Fibroblast of pulmonary artery (primary cell): Measurements from ENCODE around the gene SAMD1.

Experiments
- DNase-seq: peaks from one replicate; pipeline ENCODE4 v3.0.0-alpha.2; 2010; ENCODE audit warnings: low read depth
- H3K4me3 ChIP-seq: replicated peaks from 2 replicates; pipeline ENCODE4 v1.5.1; 2011; ENCODE audit warnings: low read depth, mild to moderate bottlenecking, control low read depth, low read length, moderate library complexity
- TF ChIP-seq, protein P1 (sequence below): IDR thresholded peaks from 2 replicates; pipeline ENCODE4 v1.5.1; 2011; ENCODE audit warnings: mild to moderate bottlenecking, control low read depth, low read length, inconsistent platforms; ENCODE audit errors: missing control alignments

SAMD1 gene

DNA sequence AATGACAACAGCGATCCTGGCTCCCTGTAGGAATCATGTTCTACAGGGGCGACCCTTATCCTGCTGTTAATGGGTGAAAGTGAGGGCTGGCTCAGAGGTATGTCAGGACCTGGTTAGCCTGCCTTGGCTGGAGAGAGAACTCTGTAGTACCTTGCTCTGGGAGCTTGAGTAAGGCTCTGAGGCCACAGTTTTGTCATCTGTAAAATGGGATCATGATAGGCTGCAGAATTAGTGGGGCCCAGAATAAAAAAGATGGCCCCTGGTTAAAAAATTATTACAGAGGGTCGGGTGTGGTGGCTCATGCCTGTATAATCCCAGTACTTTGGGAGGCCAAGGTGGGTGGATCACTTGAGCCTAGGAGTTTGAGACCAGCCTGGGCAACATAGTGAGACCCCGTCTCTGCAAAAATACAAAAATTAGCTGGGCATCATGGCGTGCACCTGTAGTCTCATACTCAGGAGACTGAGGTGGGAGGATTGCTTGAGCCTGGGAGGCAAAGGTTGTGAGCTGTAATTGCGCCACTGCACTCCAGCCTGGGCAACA is 10.5 kb upstream of the SAMD1 start:
- H3K4me3 ChIP-seq, result no peak overlapping the region
- TF ChIP-seq, protein P1, sequence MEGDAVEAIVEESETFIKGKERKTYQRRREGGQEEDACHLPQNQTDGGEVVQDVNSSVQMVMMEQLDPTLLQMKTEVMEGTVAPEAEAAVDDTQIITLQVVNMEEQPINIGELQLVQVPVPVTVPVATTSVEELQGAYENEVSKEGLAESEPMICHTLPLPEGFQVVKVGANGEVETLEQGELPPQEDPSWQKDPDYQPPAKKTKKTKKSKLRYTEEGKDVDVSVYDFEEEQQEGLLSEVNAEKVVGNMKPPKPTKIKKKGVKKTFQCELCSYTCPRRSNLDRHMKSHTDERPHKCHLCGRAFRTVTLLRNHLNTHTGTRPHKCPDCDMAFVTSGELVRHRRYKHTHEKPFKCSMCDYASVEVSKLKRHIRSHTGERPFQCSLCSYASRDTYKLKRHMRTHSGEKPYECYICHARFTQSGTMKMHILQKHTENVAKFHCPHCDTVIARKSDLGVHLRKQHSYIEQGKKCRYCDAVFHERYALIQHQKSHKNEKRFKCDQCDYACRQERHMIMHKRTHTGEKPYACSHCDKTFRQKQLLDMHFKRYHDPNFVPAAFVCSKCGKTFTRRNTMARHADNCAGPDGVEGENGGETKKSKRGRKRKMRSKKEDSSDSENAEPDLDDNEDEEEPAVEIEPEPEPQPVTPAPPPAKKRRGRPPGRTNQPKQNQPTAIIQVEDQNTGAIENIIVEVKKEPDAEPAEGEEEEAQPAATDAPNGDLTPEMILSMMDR, result no peak

DNA sequence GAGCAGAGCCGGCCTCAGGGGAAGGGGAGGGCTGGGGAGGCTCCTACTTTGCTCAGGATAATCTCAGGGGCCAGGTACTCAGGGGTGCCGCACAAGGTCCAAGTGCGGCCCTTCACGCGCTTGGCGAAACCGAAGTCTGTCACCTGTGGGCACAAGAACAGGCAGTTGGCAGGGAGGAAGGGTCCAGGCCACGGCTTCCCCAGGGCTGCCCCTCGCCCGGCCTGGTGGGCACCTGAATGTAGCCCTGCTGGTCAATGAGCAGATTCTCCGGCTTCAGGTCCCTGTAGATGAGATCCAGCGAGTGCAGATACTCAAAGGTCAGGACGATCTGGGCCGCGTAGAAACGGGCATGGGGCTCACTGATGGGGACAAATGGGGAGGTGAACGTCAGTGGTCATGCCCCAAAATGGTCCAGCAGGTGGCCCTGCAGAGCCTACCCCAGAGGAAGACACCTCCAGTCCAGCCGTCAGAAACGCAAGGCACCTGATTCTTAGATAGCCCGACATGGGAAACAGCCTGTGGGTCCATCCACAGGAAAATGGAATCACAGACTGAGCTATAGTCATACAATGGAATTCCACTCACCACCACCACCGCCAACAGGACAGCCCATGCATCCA is 7.1 kb upstream of the SAMD1 start:
- H3K4me3 ChIP-seq, result no peak overlapping the region
- DNase-seq, result no peak
- TF ChIP-seq, protein P1, result peak; percentile 24

More for the DNA sequence above, 10.5 kb upstream of the SAMD1 start:
- DNase-seq, result no peak

DNA sequence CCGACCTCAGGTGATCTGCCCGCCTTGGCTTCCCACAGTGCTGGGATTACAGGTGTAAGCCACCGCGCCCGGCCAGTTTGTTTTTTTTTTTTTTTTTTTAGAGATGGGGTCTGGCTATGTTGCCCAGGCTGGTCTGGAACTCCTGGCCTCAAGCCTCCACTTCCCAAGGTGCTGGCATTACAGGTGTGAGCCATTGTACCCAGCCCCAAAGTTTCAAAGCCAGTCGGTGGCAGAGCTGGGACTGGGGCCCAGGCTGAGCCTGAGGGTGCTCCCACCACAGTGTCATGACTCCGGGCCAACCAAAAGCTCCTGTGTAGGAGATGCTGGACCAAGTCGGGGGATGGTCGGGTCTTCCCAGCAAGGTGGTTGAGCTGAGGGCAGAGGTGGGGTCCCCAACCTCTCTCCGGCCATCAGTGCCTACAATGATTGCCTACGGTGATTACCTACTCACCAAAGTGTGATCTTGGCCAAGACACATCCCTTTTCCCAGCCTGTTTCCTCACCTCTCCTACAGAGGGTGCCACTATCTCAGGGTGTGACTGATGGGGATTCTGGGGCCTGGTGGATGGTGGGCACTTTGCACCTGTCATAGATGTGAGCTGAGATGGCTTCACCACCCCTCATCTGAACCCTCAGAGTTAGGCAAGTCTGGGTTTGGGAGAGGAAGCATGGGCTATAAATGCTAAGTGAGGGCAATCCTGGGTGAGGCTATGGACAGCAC is 5.9 kb upstream of the SAMD1 start:
- H3K4me3 ChIP-seq, result no peak overlapping the region
- TF ChIP-seq, protein P1, result peak; percentile 8
- no peak for DNase-seq

DNA sequence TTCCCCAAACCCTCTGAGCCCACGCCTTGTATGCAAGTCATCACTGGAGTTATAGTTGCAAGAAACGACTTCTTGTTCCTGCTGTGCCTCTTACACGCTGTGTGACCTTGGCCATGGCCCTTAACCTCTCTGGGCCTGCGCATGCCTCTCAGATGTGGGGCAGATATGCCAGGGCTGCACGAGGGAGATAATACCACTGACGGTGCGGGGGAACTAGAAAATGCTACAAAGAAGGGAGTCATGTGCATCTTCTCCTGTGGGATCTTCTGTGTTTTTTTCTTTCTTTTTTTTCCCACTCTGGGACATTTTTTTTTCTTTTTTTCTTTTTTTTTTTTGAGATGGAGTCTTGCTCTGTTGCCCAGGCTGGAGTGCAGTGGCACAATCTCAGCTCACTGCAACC is 4.3 kb upstream of the SAMD1 start:
- no peak overlapping the region for H3K4me3 ChIP-seq
- TF ChIP-seq, protein P1, result no peak
- no peak for DNase-seq

DNA sequence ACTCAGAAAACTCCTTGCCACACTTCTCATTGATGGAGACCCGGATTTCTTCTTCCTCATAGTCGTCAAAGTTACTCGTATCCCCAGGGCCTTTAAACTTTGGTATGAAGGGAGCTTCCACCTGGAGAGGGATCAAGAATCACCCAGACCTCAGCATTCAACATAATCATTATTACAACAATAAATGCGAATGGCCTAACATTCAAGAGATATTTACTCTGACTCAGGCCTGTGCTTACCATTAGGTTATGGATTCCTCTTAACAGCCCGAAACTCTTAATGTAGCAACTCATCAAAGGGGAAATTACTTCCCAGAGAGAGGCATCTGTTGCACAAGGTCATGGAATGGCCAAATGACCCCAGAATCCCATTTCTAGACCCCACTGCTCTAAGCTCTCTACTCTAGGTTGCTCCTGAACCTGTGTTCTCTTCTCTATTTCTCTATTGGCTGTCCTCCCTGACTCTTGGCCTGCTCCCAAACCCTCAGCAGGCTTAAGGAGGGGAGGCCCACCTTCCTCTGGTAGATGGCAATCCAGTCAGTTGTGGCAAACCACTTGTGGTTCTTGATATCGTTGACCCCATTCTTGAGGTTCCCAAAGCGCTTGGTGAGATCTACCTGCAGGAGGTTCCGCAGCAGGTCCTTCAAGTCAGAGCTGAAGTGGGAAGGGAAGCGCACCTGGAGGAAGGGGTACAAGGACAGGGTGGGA is 2.7 kb upstream of the SAMD1 start:
- DNase-seq, result no peak
- H3K4me3 ChIP-seq, result no peak overlapping the region
- TF ChIP-seq, protein P1, result no peak

DNA sequence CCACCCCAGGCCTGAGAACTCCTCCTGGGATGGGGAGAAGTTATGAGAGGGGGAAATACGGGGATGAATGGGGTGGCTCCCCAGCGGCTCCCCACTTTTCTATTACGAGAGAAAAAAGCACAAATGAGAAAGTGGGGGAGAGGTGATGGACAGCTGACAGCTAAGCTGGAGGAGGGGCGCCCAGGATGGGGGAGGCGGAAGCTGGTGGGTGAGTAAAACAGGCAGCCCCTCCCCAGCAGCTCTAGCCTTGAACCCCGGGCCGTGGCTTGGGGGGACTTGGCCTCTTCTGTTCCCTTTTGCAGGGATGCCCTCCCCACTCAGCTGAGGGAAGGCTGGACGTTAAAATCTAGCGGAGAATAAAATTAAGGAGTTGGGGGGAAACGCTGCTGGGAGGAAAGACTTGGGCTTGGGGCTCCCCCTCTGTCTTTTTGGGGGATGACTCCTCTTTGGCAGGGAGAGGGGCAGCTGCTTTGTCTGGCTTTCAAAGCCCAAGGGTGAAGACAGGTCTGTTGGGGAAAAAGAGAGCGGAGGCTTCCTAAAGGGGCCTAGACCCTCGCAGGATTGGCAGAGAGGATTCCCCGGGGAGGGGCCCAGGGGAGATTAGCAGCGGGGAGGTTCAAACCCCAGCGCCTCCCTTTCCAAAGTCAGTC is 1.4 kb upstream of the SAMD1 start:
- H3K4me3 ChIP-seq, result peak overlapping the region; percentile 75
- no peak for DNase-seq
- TF ChIP-seq, protein P1, result no peak
